Measurements from ENCODE around the gene KCTD5.
A peak's percentile ranks its signal among the peaks of the same experiment; 100 is the strongest.
"Not testable (repeated sequence)": the region's sequence is repeated elsewhere in the genome, so short reads cannot be mapped to it uniquely, and the experiment has no call there.

Gene KCTD5

GRCh38 chr16:2682209-2683021 lies at the start of gene KCTD5:
KCTD5 (plus strand) TSS chr16:2682523; CDS start chr16:2682549, 26 bp downstream.
- Histone ChIP-seq H3K27me3 (ENCODE audit: insufficient read depth, low read depth, severe bottlenecking) (no peaks in the 10 kb centered on the region), H3K4me3 (ENCODE audit: low read depth, low read length) (peak within 1 kb of the TSS; percentile 69), H3K27ac (peak within 1 kb of the TSS; percentile 82), H3K36me3 (no peaks in the 10 kb centered on the region), H3K9me3 (ENCODE audit: severe bottlenecking) (no peaks in the 10 kb centered on the region)
- peak; percentile 95 for DNase-seq
- TF ChIP-seq CTCF (IDR thresholded peaks at IDR 0.05; ENCODE audit: low read depth, low read length) = no peak

- peak; percentile 39 for DNase-seq
These were observed 43.1 kb upstream of the KCTD5 start for GRCh38 chr16:2639071-2639721.

GRCh38 chr16:2639722-2640072 lies 42.6 kb upstream of the KCTD5 start:
- not testable (repeated sequence) for H3K36me3 ChIP-seq; H3K27ac ChIP-seq; H3K27me3 ChIP-seq (ENCODE audit: insufficient read depth, low read depth, severe bottlenecking); H3K4me3 ChIP-seq (ENCODE audit: low read depth, low read length); DNase-seq; H3K9me3 ChIP-seq (ENCODE audit: severe bottlenecking)

More at GRCh38 chr16:2639071-2639721, 43.1 kb upstream of the KCTD5 start:
- H3K27me3 ChIP-seq (ENCODE audit: insufficient read depth, low read depth, severe bottlenecking); H3K27ac ChIP-seq; H3K4me3 ChIP-seq (ENCODE audit: low read depth, low read length); H3K36me3 ChIP-seq; H3K9me3 ChIP-seq (ENCODE audit: severe bottlenecking): not testable (repeated sequence)
- peak; percentile 14; the same call in 1 of the 2 replicates for TF ChIP-seq CTCF (IDR thresholded peaks at IDR 0.05; ENCODE audit: low read depth, low read length)

GRCh38 chr16:2642561-2642960 lies 39.8 kb upstream of the KCTD5 start:
- not testable (repeated sequence) for H3K36me3 ChIP-seq; H3K27me3 ChIP-seq (ENCODE audit: insufficient read depth, low read depth, severe bottlenecking); H3K9me3 ChIP-seq (ENCODE audit: severe bottlenecking); H3K27ac ChIP-seq; DNase-seq; H3K4me3 ChIP-seq (ENCODE audit: low read depth, low read length)

GRCh38 chr16:2644754-2645453 lies 37.4 kb upstream of the KCTD5 start:
- not testable (repeated sequence) for H3K27ac ChIP-seq; H3K36me3 ChIP-seq; H3K27me3 ChIP-seq (ENCODE audit: insufficient read depth, low read depth, severe bottlenecking); DNase-seq; H3K4me3 ChIP-seq (ENCODE audit: low read depth, low read length); H3K9me3 ChIP-seq (ENCODE audit: severe bottlenecking)

GRCh38 chr16:2651268-2651871 lies 31.0 kb upstream of the KCTD5 start:
- not testable (repeated sequence) for DNase-seq; H3K27ac ChIP-seq; H3K27me3 ChIP-seq (ENCODE audit: insufficient read depth, low read depth, severe bottlenecking); H3K36me3 ChIP-seq; H3K9me3 ChIP-seq (ENCODE audit: severe bottlenecking); H3K4me3 ChIP-seq (ENCODE audit: low read depth, low read length)

- H3K4me3 ChIP-seq (ENCODE audit: low read depth, low read length); H3K36me3 ChIP-seq; DNase-seq; H3K9me3 ChIP-seq (ENCODE audit: severe bottlenecking); H3K27me3 ChIP-seq (ENCODE audit: insufficient read depth, low read depth, severe bottlenecking); H3K27ac ChIP-seq: not testable (repeated sequence)
These were observed 28.4 kb upstream of the KCTD5 start for GRCh38 chr16:2653915-2654314.

- not testable (repeated sequence) for H3K27me3 ChIP-seq (ENCODE audit: insufficient read depth, low read depth, severe bottlenecking); H3K27ac ChIP-seq; DNase-seq; H3K4me3 ChIP-seq (ENCODE audit: low read depth, low read length); H3K36me3 ChIP-seq; H3K9me3 ChIP-seq (ENCODE audit: severe bottlenecking)
These were observed 27.4 kb upstream of the KCTD5 start for GRCh38 chr16:2654949-2655348.
